Stimulated activated naive CD8-positive, alpha-beta T cell treated with anti-CD3 and anti-CD28 coated beads, Interleukin-15, Interleukin-2, amounts not matched to agents 100 ng/mL and 50 ng/mL, for 24 hours (primary cell): ENCODE measurements around the gene NMNAT3.
A peak's percentile ranks its signal among the peaks of the same experiment; 100 is the strongest.

Experiments used
- H3K27ac Mint-ChIP-seq: one replicate; pipeline ENCODE4 v1.8.0; 2021; ENCODE audit warnings: mild to moderate bottlenecking, mixed read lengths
- H3K27me3 Mint-ChIP-seq: one replicate; pipeline ENCODE4 v1.8.0; 2021; ENCODE audit warnings: mixed read lengths
- H3K36me3 Mint-ChIP-seq: one replicate; pipeline ENCODE4 v1.8.0; 2021; ENCODE audit warnings: low read depth, mixed read lengths
- H3K4me1 Mint-ChIP-seq: one replicate; pipeline ENCODE4 v1.8.0; 2021; ENCODE audit warnings: low read depth, mixed read lengths
- H3K4me3 Mint-ChIP-seq: one replicate; pipeline ENCODE4 v1.8.0; 2021; ENCODE audit warnings: mild to moderate bottlenecking, mixed read lengths
- H3K9me3 Mint-ChIP-seq: one replicate; pipeline ENCODE4 v1.8.0; 2021; ENCODE audit warnings: mixed read lengths

The NMNAT3 gene

DNA sequence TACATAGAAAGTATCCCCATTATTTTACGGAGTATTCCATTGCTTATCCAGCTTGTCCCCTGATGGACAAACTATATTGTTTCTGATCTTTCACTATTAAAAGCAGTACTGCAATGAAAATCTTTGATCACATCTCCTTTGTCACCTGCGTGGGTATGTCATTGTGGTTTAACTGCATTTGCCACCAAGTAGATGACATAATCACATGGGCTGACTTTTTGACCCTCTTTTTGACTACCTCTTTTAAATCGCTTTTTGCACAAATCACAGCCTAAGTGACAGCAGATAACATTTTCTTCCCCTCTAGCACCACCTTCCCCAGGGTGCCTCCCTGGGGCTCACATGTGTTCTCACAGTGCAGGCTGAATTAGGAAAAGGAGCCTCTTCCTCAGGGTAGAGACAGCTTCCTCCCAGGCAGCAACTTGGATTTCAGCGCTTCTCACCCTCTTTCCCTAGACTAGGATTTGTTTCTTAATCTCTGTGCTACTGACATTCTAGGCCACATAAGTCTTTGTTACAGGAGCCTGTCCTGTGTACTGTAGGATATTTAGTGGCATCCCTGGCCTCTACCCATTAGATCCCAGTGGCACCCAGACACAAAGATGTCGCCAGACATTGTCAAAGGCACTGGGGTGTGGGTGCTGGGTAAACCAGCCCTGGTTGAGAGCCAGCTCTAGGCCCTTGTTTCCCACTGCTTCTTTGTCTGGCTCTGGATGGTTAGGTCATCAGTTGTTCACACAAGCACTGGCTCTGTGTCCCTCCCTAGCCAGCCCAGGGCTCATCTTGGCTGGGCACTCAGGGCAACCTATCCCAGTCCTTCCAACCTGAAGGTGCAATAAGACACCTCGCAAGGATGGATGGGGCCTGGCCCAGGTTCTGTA is 136.9 kb downstream of the NMNAT3 start:
- peak overlapping the region; percentile 42 for H3K4me3 Mint-ChIP-seq
- peaks cover 23% of the 10 kb centered on the region for H3K4me1 Mint-ChIP-seq
- H3K9me3 Mint-ChIP-seq, result no peaks in the 10 kb centered on the region
- no peak overlapping the region for H3K27ac Mint-ChIP-seq
- H3K27me3 Mint-ChIP-seq, result peaks cover 49% of the 10 kb centered on the region
- no peaks in the 10 kb centered on the region for H3K36me3 Mint-ChIP-seq

DNA sequence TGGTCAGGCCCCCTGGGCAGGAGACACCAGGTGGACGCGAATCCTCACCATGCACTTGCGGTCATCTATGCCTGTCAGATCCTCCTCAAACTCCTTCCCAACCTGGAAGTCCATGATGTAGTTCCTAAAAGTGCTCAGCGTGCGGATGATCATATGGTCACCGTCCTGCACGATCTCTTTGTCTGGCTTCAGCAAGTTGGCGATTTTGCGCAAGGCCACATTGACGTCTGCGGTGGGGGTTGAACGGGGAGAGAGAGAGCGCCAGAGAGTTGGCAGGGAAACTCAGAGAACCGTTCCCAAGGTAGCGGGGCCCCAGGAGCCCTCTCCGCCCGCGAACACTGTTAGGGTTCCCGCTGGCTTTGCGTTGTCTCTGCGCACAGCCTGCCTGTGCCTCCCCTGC is 139.0 kb downstream of the NMNAT3 start:
- Mint-ChIP-seq H3K27me3 (peaks cover 54% of the 10 kb centered on the region), H3K4me3 (peak overlapping the region; percentile 23), H3K4me1 (peaks cover 23% of the 10 kb centered on the region), H3K27ac (no peak overlapping the region), H3K9me3 (no peaks in the 10 kb centered on the region), H3K36me3 (no peaks in the 10 kb centered on the region)

- no peak overlapping the region for H3K27ac Mint-ChIP-seq
- no peak overlapping the region for H3K4me3 Mint-ChIP-seq
- H3K36me3 Mint-ChIP-seq, result no peaks in the 10 kb centered on the region
- peaks cover 53% of the 10 kb centered on the region for H3K27me3 Mint-ChIP-seq
- peaks cover 23% of the 10 kb centered on the region for H3K4me1 Mint-ChIP-seq
- no peaks in the 10 kb centered on the region for H3K9me3 Mint-ChIP-seq
These were observed 139.8 kb downstream of the NMNAT3 start for GRCh38 chr3:139537795-139538621.

DNA sequence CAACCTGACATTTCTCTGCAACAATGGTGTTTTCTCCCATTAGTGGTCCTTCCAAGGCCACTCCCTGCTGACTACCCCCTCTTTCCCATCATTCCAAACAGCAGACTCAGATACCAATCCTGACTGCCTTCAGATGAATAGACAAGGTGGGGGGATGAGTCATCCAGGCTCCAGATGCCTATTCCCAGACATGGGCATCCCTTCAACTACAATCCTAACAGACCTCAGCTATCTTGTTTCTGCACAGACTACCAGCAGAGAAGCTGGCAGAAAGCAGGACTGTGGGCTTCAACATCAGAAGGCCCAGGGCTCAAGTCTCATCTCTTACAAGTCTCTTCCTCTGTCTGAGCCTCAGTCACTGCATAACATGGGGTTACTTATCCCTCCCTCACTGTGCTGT is 140.4 kb downstream of the NMNAT3 start:
- Mint-ChIP-seq H3K9me3 (no peaks in the 10 kb centered on the region), H3K27ac (no peak overlapping the region), H3K4me1 (peaks cover 23% of the 10 kb centered on the region), H3K36me3 (no peaks in the 10 kb centered on the region), H3K4me3 (no peak overlapping the region), H3K27me3 (peaks cover 47% of the 10 kb centered on the region)

DNA sequence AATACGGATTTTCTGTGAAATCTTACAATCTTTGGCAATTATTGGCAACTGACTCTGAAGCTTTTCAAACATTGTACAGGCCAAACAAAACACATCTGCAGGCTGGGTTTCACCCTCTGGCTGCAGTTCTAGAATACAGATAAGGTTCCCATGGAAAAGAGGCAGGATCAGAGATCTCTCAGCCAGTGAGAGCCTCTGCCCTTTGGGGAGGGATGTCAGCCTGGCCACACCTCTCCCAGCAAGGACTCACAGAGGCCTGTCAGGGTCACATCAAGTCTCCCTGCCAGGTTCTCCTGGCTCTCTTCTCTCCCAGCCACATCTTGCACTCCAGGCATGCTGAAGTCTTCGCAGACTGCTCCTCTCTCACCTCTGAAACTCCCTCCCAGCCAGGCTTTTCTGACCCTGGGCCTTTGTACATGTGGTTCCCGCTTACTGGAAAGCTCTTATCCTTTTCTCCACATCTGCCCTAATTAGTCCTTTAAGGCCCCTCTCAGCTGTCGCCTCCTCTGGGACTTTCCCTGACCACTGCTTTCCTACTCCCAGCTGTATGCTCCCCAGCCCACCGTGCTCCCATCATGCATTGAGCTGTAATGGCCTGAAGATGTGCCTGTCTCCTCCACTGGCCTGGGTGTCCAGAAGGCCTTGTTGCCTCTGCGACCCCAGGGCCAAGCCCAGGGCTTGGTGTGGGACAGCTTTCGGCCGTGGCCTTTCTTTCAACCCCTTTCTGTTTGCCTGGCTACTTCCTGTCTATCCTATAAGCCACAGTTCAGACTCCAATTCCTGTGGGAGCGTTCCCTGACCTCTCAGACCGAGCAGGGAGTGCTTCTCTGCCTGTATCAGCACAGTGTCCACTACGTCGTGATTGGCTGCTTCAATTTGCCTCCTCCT is 142.5 kb downstream of the NMNAT3 start:
- Mint-ChIP-seq H3K9me3 (no peaks in the 10 kb centered on the region), H3K4me1 (peaks cover 16% of the 10 kb centered on the region), H3K36me3 (no peaks in the 10 kb centered on the region), H3K27me3 (peaks cover 29% of the 10 kb centered on the region), H3K4me3 (no peak overlapping the region), H3K27ac (no peak overlapping the region)

GRCh38 chr3:139534455-139534812 is 143.3 kb downstream of the NMNAT3 start:
- H3K27me3 Mint-ChIP-seq, result peaks cover 26% of the 10 kb centered on the region
- H3K9me3 Mint-ChIP-seq, result no peaks in the 10 kb centered on the region
- H3K4me1 Mint-ChIP-seq, result peaks cover 13% of the 10 kb centered on the region
- H3K27ac Mint-ChIP-seq, result no peak overlapping the region
- H3K4me3 Mint-ChIP-seq, result no peak overlapping the region
- H3K36me3 Mint-ChIP-seq, result no peaks in the 10 kb centered on the region

- no peak overlapping the region for H3K4me3 Mint-ChIP-seq
- H3K27me3 Mint-ChIP-seq, result peaks cover 24% of the 10 kb centered on the region
- H3K4me1 Mint-ChIP-seq, result peaks cover 11% of the 10 kb centered on the region
- H3K27ac Mint-ChIP-seq, result no peak overlapping the region
- H3K36me3 Mint-ChIP-seq, result no peaks in the 10 kb centered on the region
- no peaks in the 10 kb centered on the region for H3K9me3 Mint-ChIP-seq
These were observed 143.9 kb downstream of the NMNAT3 start for GRCh38 chr3:139533781-139534454.

- H3K4me3 Mint-ChIP-seq, result no peak overlapping the region
- peaks cover 14% of the 10 kb centered on the region for H3K27me3 Mint-ChIP-seq
These were observed 144.8 kb downstream of the NMNAT3 start for GRCh38 chr3:139532976-139533375.

GRCh38 chr3:139530717-139531116 is 147.1 kb downstream of the NMNAT3 start:
- H3K36me3 Mint-ChIP-seq, result no peaks in the 10 kb centered on the region

More at GRCh38 chr3:139532976-139533375, 144.8 kb downstream of the NMNAT3 start:
- no peaks in the 10 kb centered on the region for H3K36me3 Mint-ChIP-seq
- no peaks in the 10 kb centered on the region for H3K9me3 Mint-ChIP-seq
- H3K27ac Mint-ChIP-seq, result no peak overlapping the region
- peaks cover 2% of the 10 kb centered on the region for H3K4me1 Mint-ChIP-seq

GRCh38 chr3:139529662-139530061 is 148.1 kb downstream of the NMNAT3 start:
- no peaks in the 10 kb centered on the region for H3K9me3 Mint-ChIP-seq
- no peaks in the 10 kb centered on the region for H3K27me3 Mint-ChIP-seq
- no peaks in the 10 kb centered on the region for H3K4me1 Mint-ChIP-seq
- H3K4me3 Mint-ChIP-seq, result no peak overlapping the region
- H3K36me3 Mint-ChIP-seq, result no peaks in the 10 kb centered on the region
- no peak overlapping the region for H3K27ac Mint-ChIP-seq

More at GRCh38 chr3:139530717-139531116, 147.1 kb downstream of the NMNAT3 start:
- Mint-ChIP-seq H3K4me3 (no peak overlapping the region), H3K4me1 (no peaks in the 10 kb centered on the region), H3K9me3 (no peaks in the 10 kb centered on the region), H3K27ac (no peak overlapping the region), H3K27me3 (peaks cover 4% of the 10 kb centered on the region)

DNA sequence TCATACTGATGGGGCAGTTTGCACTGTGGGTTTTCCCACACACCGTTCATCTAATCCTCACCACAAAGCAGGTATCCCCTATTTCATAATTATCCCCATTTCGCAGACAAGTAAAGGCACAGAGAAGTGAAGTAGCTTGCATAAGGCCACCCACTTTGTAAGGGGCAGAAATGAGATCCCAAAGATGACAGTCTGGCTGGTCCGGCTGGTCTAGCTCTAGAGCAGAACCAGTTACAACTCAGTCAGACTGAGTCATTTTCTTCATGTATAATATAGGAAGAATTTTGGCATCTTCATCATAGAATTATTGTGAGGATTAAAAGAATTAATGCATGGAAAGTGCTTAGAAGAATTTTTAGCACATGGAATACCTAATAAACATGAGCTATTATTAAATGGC is 148.8 kb downstream of the NMNAT3 start:
- H3K27ac Mint-ChIP-seq, result no peak overlapping the region
- H3K36me3 Mint-ChIP-seq, result no peaks in the 10 kb centered on the region
- H3K27me3 Mint-ChIP-seq, result no peaks in the 10 kb centered on the region
- no peaks in the 10 kb centered on the region for H3K9me3 Mint-ChIP-seq
- no peaks in the 10 kb centered on the region for H3K4me1 Mint-ChIP-seq
- H3K4me3 Mint-ChIP-seq, result no peak overlapping the region

GRCh38 chr3:139528281-139528680 is 149.5 kb downstream of the NMNAT3 start:
- Mint-ChIP-seq H3K27me3 (no peaks in the 10 kb centered on the region), H3K27ac (no peak overlapping the region), H3K4me1 (no peaks in the 10 kb centered on the region), H3K36me3 (no peaks in the 10 kb centered on the region), H3K4me3 (no peak overlapping the region), H3K9me3 (no peaks in the 10 kb centered on the region)

GRCh38 chr3:139527265-139527664 is 150.5 kb downstream of the NMNAT3 start:
- H3K4me3 Mint-ChIP-seq, result no peak overlapping the region
- H3K36me3 Mint-ChIP-seq, result no peaks in the 10 kb centered on the region
- no peaks in the 10 kb centered on the region for H3K9me3 Mint-ChIP-seq
- H3K27me3 Mint-ChIP-seq, result no peaks in the 10 kb centered on the region
- H3K4me1 Mint-ChIP-seq, result no peaks in the 10 kb centered on the region
- no peak overlapping the region for H3K27ac Mint-ChIP-seq

- Mint-ChIP-seq H3K4me1 (no peaks in the 10 kb centered on the region), H3K27me3 (no peaks in the 10 kb centered on the region), H3K36me3 (no peaks in the 10 kb centered on the region), H3K27ac (no peak overlapping the region), H3K9me3 (no peaks in the 10 kb centered on the region), H3K4me3 (no peak overlapping the region)
These were observed 151.6 kb downstream of the NMNAT3 start for GRCh38 chr3:139526146-139526545.
